ENCODE results near the gene ARNT2.
"Not testable (repeated sequence)": the region's sequence is repeated elsewhere in the genome, so short reads cannot be mapped to it uniquely, and the experiment has no call there.

ARNT2 gene

DNA sequence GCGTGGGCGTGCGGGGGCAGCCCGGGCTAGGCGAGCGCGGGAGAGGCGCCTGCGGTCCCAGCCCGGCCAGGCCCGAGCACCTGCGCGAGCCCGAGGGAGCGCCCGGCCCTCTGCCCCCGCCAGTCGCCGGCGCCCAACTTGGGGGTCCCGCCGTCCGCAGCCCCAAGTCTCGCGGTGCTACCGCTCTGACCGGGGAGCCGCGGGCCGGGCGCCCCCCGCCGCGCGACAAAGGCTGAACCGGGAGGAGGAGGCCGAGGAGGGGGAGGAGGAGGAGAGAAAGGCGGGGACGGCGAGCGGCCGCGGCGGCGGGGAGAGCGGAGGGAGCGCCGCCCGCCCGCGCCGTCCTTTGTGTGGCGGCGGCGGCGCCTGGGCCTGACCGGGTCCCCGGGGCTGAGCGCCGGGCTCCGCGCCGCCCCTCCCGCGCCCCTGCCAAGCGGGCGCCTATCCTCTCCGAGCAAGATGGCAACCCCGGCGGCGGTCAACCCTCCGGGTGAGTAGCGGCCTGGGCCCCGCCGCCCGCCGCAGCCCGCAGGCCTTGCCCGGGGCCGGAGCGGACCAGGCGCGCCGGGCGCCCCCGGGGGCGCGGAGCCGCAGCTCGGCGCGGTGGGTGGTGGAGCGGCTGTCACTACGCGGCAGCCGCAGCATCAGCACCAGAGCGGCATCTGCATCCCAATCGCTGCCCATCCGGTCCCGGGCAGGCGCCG is at the start of gene ARNT2:
ARNT2 (plus strand) TSS at position 326 of the 704 bp plus-strand sequence; CDS start at position 460, 134 bp downstream.
- DNase-seq (ENCODE audit: low read depth), result no peak

DNA sequence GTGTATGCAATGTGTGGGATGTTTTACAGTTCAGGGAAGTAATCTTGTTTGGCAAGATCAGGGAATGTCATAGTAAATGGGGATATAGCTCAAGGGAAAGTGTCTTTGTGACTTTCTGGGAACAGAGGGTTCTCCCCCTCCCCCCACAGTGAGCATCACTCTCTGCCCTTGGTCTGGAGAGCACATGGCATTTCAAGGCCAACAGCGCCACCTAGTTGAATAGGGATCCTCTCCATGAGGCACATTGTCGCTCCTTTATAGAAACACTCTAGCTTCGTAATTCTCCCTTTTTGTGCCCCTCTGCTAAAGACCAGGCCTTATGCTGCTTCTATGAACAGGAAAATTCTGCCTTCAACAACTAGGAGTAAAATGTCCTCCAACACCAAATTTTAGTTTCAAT is 37.1 kb upstream of the ARNT2 start:
- DNase-seq (ENCODE audit: low read depth), result no peak

DNA sequence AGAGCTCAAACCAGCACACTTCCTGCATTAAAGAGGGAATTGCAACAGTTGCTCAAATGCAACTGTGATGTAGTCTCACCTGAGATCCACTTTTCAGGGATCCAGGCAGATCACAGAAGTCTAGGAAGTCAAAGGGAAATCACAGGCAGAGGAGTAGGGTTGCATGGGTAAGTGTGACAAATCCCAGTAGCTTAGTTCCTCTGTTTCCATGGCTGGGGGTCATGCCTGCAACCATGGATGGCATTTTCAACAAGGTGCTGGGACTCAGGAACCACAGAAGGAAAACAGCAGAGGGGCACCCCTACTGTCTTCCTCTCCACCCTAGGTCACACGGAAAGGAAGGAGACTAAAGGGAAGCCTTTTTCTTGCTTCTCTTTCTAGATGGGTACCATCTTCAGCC is 36.5 kb upstream of the ARNT2 start:
- no peak for DNase-seq (ENCODE audit: low read depth)

DNA sequence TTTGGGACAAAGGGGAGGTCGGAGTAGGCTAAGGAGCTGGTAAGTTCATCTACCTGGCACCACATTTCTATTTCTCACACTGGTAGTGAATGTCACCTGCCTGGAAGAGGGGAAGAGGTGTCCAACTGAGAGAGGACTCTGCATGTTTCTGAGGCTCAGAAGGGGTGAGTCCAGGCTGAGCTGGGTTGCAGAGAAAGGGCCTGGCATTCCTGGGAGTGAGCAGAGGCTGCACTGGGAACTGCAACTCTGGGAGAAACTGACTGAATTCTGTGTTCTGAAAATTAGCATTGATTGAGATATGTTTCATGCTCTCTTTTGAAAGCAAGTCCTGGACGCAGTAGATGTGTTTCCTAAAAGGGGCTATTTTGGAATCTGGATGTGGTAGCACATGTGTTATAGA is 32.3 kb upstream of the ARNT2 start:
- no peak for DNase-seq (ENCODE audit: low read depth)

DNA sequence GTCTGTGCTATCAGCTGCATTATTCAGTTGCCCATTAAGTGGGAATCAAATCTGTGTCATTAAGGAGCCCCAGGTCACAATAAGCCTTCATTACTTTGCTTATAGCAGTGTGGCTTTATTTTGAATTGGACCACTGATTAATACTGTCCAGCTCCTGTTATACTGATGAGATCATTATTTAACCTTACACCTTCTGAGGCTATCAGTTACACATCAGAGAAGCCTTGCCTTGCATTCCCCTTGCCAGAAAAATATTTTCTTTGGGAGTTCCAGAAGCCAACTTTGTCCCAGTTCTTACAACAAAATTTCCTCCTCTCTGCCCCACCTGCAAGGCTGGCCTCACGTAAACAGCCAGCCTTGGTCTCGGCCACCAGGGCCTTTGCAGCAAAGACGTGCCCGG is 29.7 kb upstream of the ARNT2 start:
- DNase-seq (ENCODE audit: low read depth), result no peak

DNA sequence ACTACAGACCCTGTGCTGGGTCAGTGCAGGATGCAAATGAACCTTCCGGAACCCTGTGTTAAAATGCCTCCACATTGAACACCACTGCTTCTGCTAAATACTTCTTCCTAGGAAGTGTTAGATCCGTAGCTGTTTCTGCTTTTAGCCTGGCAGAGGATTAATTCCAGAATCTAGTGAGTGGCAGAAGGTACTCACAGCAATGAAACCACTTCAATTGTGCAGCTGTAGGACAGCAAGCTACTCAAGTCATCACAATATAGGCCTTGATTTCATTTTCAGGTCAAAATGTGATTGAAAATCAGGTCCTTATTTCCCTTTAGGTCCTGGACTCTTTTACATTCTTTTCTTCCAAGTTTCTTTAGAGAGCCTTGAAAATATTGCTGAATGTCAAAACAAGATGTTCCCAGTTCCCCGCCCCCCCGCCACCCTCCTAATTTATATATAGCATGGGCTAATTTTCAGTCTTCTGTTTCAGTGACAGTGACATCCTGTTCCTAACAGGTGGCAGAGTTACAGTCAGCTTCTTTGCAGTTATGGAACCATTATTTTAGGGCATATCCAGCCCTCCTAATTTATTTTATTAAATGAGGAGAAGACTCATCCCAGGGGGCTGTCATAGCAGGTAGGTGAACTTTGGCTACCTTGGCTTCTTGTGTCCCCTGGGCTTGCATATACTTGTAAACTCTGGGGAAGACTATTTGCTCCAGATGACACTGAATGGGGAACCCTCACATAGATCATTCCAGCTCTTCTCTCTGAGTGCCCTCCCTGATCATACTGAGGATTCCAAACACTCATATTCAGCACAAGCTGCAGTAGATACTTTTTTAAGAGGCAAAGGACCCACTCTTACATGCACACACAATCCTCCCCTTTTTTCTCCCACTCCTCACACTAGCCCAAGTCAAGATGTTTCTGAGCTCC is 28.0 kb upstream of the ARNT2 start:
- DNase-seq (ENCODE audit: low read depth), result no peak

DNA sequence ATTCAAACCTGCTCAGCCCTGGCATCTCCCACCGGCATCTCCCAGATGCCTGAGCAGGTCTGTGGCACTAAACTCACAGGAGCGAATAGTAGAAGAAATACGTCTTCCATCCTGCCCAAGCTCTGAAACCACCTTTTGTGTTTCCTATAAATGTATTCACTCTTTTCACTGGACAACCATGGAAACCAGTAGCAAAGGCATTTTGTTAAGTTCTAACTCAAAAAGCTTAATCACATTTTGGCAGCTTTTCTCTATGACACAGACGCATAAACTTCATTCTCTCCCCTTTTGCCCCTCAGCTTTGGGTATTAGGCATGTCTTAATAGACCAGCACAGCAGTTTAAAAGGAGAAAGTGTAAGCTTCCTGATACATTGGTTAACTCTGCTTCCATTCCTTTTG is 24.5 kb upstream of the ARNT2 start:
- DNase-seq (ENCODE audit: low read depth), result no peak

DNA sequence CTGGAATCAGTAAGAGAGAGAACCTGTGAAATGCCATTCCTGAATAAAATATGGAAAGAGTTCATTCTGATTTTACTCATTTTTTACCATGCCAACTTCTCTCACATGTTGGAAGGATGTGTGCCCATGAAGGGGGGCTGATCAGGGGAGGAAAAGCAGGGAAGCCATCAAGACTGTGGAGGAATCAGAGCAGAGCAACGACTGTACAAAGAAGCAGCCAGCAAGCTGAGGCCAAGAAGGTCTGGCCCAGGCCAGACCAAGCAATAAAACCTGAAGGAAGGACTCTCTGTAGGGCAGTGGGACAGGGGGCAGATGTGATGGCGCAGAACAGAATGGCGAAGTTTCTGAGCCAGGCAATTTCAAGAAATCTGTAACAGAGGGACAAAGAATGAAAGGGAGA is 24.0 kb upstream of the ARNT2 start:
- no peak for DNase-seq (ENCODE audit: low read depth)

DNA sequence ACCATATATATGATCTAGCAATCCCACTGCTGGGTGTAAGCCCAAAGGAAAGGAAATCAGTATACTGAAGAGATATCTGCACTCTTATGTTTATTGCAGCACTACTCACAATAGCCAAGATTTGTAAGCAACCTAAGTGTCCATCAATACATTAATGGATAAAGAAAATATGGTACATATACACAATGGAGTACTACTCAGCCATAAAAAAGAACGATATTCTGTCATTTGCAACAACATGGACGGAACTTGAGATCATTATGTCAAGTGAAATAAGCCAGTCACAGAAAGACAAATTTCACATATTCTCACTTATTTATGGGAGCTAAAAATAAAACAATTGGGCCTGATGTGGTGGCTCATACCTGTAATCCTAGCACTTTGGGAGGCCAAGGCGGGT is 21.9 kb upstream of the ARNT2 start:
- no peak for DNase-seq (ENCODE audit: low read depth)

DNA sequence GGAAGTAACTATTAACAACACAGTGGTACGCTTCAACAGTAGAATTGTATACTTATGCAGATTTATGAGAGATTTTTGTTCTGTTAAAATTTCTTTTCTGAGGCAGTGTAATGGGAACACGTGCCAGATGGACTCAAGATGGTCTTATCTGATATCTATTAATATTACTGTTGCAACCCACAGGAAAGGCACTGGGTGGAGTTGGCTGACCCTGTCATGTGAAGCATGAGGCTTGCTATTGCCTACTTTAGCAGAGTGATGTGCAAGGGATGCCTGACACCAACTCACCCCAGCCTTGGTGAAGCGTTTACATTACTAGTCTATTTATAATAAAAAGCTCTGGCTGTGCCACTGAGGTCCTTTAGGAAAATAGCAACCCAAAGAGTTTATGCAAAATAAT is 19.8 kb upstream of the ARNT2 start:
- DNase-seq (ENCODE audit: low read depth), result no peak

DNA sequence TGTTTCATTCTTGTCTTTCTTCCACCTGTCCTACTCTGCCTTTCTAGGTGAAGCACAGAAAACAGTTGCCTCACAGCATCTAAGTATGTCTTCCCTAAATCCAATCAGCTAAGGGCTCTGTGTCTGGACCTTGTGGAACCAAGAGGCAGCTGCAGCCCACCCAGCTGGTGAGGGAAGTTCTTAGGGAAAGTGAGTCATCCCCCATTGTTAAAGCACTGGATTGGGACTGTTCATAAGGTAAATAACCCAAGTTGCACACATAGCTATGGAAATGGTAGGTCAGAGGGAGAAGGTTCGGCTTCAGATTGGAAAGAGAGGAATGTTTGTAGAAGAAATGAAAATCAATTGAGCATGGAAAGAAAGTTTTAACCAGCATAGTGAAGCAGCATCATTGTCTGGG is 18.0 kb upstream of the ARNT2 start:
- DNase-seq (ENCODE audit: low read depth), result no peak

DNA sequence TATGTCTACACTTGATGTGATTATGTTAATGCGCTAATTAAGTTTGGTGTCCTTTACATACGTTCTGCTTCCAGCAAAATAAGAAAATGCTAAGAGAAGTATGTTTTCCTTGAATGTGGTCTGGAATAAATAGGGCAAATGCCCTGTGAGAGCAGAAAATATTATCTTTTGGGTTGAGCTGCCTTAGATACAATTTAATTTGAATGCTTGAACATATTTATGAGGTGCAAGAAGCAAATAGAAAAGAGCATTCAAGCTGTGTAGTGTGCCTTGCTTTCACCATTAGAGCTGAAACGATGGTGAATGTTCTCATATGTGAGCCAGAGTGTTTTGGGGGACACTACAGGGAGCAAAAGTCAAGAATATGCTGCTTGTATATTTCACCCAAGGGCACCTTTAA is 15.9 kb upstream of the ARNT2 start:
- DNase-seq (ENCODE audit: low read depth), result no peak

DNA sequence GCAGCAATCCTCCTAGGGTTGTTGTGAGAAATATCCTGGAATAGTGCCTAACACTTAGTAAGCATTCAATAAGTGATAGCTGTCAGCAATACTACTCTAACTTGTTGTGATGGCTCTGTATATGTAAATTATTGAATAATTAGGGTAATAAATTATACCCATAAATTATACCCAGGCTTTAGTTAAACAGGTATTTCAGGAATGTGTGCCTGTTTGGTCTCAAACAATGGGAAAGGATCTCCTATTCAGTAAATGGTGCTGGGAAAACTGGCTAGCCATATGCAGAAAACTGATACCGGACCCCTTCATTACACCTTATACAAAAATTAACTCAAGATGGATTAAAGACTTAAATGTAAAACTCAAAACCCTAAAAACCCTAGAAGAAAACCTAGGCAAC is 14.8 kb upstream of the ARNT2 start:
- no peak for DNase-seq (ENCODE audit: low read depth)

DNA sequence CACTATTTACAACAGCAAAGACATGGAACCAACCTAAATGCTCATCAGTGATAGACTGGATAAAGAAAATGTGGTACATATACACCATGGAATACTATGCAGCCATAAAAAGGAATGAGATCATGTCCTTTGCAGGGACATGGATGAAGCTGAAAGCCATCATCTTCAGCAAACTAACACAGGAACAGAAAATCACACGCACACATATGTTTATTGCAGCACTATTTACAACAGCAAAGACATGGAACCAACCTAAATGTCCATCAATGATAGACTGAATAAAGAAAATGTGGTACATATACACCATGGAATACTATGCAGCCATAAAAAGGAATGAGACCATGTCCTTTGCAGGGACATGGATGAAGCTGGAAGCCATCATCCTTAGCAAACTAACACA is 13.2 kb upstream of the ARNT2 start:
- not testable (repeated sequence) for DNase-seq (ENCODE audit: low read depth)

DNA sequence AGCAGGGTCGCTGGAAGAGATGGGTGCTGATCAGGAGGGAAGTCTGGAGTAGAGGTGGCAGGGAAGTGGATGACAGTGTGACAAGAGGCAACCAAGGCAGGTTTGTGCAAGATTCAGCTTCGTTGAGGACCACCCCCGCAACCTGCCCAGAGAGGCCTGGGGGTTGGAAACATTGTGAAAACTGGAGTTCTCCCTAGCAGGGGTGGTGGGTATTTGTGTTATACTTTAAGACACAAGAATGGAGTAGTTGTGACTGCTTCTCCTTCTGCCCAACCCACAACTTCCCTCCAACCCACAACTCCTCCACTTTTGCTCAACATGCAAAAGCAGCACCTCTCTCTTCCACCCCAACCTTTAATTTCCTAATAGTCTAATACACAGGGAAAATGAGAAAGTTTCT is 8.6 kb upstream of the ARNT2 start:
- DNase-seq (ENCODE audit: low read depth), result no peak

DNA sequence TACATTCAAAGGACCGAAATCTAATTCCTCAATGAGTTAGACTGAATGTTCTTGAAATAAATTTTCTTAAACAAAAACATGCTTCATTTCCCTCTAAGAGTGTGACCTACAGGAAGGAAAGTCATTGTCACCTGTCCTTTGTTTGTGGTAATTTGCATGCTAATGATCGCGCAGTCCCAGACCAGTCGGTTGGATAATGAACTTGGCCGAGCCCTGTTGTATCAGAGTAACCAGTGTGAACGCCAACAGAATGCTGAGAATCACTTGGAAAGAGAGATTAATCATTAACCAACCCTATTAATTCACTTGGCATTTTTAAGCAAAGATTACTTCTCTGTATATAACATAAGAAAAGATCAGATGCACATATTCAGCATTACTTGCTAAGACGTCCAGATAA is 8.1 kb upstream of the ARNT2 start:
- no peak for DNase-seq (ENCODE audit: low read depth)

DNA sequence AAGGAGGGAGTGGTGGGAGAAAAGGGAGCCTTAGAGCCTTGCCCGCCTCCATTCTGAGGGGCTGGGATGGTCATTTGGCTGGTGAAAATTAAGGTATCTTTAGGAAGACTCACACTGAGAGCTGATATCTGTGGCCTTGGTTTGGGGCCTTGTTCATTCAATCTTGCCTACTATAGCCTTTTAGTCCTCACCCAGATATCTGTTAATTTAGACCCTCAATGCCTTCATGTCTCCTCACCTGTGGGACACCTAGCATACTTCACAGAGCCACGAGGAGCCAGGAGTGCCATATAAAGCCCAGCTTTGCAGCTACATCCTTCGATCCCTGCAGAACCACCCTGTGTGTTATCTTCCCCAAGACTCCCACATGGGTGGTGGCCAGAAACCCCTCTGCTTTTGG is 4.7 kb upstream of the ARNT2 start:
- no peak for DNase-seq (ENCODE audit: low read depth)

DNA sequence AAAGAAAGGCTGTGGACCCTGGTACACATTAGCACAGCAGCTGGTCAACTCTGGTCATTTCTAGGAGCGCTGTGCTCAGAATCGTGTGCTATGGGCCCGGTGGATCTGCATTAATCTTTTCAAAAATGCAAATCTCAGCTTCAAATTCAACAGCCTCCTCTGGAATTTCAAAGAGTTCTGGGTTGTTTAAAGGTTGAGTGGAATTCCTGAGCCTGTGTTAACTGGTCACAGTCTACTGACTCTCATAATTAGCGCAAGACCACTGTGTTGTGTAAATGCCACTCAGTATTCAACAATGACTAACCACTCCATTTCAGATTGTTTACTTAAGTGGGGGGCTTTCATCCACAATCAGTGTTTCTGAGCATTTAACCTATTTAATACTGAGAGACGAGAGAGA is 2.7 kb upstream of the ARNT2 start:
- DNase-seq (ENCODE audit: low read depth), result no peak

DNA sequence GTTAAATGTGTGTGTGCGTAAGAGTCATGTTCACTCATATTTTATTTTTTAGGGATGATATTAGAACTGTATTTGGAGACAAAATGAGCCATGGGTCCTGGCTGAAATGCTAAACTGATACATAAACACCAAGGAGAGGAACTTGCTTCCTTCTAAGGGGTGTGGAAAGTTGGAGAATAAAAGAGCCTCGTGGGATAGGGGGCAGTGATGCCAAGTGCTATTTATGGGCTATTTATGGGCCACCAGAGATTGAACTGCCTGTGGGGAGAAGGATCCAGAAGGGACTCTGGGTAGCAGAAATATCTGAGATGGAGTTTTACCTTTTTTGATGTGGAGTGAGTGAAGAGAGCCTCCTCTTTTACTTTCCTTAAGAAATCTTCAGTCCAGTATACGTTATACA is 1.8 kb upstream of the ARNT2 start:
- DNase-seq (ENCODE audit: low read depth), result no peak

DNA sequence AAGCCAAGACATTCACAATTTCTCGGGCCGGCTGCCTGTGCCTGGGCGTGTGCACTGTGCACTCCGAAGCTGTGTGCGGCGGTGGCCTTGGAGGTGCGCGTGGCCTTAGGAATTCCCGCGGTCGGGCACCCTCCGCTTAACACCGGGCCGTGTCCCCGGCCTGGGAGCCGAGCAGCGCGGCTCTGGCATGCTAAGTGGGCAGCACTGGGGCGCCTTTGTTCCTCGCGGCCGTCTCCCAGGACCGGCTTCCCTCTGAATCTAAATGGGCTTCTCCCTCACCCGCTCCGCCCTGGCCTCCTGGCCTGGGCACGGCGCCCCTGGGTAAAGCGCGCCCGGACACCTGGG is 498 bp upstream of the ARNT2 start:
- no peak for DNase-seq (ENCODE audit: low read depth)

DNA sequence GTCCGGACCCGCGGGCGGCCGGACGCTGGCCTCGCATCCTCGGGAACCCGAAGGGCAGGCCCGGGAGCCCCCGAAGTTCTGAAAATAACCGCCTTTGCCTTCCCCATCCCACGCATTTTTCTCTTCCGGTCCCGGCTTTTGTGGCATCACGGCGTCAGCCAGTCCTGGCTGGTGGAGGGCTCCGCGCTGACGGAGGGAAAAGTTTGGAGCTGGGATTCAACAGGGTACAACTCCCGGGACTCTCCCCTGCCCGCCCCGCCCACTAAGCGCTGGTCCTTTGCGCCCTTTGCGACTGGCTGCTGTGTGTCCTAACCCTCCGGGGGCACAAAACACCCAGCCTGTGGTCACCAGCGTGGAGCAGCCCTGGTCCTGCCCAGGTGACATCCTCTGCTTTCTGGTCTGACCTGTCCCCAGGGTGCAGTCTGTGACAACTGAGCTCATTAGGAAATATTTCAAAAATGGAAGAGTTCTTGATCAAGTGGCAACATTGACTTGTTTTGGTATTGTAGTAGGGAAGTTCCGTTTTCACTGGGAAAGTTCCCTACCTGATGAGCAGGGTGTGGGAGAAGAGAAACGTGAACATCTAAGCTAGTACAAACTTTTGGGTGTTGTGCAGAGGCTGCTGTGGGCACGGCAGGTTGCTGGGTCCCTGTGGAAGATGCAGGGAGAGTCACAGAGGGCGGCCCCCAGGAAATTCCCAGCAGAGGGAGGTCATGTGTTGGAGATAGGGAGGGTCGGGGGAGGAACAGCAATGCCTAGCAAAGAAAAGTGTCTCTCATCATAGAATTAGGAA is 775 bp downstream of the ARNT2 start:
- DNase-seq (ENCODE audit: low read depth), result no peak

DNA sequence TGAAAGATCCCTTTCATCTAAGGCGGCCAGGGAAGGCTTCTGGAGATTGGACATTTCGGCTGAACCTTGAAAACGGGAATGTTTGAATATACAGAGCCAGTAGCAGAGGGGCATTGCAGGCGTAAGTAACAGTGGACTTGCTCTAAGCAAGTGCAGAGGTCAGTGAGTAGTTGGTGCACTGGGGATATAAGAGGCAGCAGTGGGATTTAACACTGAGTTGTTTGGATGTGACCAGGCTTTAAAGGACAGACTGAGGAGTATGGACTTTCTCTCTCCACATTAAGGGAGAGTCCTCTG is 1.3 kb downstream of the ARNT2 start:
- DNase-seq (ENCODE audit: low read depth), result no peak

DNA sequence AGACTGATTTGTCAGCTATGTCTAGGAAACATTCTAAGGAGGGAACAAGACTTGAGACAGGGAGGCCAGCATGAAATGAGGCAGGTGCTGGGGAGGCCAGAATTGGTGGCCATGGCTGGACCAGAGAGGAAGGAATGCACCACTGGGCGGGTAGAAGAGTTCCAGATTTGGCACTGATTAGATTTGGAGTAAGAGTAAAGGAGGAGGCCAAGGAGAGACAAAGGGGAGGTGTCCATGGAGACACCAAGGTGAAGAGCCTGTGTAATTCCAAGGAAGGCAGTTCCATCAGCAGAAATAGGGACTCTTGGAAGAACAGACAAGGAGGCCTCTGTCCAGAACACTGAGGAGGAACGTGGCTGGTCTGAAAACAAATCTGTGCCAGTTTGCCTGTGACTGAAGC is 1.8 kb downstream of the ARNT2 start:
- DNase-seq (ENCODE audit: low read depth), result no peak
